Mammary epithelial cell (primary cell): Measurements from ENCODE around the gene FOXN3.

Experiments
- EZH2 ChIP-seq: IDR thresholded peaks from 2 replicates; pipeline ENCODE4 v1.6.1; 2012; ENCODE audit warnings: low read length, inconsistent platforms, borderline replicate concordance
- TF ChIP-seq, protein P1 (sequence below), 2 donors: IDR thresholded peaks in 1 of 2; conservative IDR thresholded peaks in 1 of 2; 2 replicates each; pipeline ENCODE4 v1.5.1; 2011 to 2012; ENCODE audit warnings: inconsistent platforms in 2 of 2, low read length in 2 of 2, mild to moderate bottlenecking in 2 of 2, control low read depth in 1 of 2, low read depth in 1 of 2; ENCODE audit not compliant: insufficient read depth in 1 of 2; ENCODE audit errors: extremely low read depth in 1 of 2

- TF ChIP-seq, protein P1, sequence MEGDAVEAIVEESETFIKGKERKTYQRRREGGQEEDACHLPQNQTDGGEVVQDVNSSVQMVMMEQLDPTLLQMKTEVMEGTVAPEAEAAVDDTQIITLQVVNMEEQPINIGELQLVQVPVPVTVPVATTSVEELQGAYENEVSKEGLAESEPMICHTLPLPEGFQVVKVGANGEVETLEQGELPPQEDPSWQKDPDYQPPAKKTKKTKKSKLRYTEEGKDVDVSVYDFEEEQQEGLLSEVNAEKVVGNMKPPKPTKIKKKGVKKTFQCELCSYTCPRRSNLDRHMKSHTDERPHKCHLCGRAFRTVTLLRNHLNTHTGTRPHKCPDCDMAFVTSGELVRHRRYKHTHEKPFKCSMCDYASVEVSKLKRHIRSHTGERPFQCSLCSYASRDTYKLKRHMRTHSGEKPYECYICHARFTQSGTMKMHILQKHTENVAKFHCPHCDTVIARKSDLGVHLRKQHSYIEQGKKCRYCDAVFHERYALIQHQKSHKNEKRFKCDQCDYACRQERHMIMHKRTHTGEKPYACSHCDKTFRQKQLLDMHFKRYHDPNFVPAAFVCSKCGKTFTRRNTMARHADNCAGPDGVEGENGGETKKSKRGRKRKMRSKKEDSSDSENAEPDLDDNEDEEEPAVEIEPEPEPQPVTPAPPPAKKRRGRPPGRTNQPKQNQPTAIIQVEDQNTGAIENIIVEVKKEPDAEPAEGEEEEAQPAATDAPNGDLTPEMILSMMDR (conservative IDR thresholded peaks at IDR 0.05 in 1 of 2, IDR thresholded peaks at IDR 0.05 in 1 of 2; ENCODE audit: extremely low read depth in 1 of 2, insufficient read depth in 1 of 2, low read depth in 1 of 2, low read length in 2 of 2), result no peak
- TF ChIP-seq EZH2, result no peak
Observed at GRCh38 chr14:89393222-89393745, 23.7 kb downstream of the FOXN3 start.
